NCI-H2171 treated with DMSO at 0.1 percent for 48 hours (cell line): Measurements from ENCODE around the gene TBCA.
"Not testable (repeated sequence)": the region's sequence is repeated elsewhere in the genome, so short reads cannot be mapped to it uniquely, and the experiment has no call there.

Experiments
- DNase-seq: peaks from one replicate; lab custom pipeline; 2025; lab: John Stamatoyannopoulos, UW

Gene TBCA

DNA sequence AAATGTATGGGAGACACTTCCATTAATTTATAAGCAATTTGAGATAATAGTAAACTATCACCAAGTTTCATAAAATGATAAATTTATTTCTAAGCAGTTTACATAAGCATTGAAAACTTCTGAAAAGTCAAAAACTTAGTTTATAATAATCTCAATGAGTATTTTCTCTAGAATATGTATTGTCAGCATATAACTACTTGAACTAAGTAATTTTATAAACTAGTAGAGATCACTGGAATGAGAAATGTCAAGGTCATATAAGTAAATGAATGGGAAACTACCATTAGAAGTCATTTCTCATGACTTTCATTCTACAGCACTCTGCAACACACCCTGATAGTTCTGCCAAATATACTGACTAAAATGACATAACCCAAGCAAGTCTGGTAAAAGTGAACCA lies 3.4 kb downstream of the TBCA start:
- DNase-seq, result no peak

DNA sequence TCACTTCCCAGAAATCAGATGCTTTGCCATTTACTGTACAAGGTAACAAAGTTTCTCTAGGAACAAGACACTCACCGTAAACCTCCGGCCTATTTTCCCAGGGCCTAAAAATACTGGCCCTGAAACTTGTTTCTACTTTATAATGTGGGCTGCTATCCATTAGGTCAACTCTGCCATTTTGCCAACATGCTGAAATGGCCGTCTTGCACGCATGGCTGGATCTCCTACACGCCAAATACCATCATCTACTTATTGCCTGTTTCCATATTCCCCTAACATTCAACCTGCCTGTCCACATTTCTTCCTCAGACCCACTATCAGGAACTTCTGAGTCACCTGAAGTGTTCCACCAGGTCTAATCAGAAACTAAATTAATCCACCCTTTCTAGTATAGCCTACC lies 4.7 kb downstream of the TBCA start:
- DNase-seq, result no peak

DNA sequence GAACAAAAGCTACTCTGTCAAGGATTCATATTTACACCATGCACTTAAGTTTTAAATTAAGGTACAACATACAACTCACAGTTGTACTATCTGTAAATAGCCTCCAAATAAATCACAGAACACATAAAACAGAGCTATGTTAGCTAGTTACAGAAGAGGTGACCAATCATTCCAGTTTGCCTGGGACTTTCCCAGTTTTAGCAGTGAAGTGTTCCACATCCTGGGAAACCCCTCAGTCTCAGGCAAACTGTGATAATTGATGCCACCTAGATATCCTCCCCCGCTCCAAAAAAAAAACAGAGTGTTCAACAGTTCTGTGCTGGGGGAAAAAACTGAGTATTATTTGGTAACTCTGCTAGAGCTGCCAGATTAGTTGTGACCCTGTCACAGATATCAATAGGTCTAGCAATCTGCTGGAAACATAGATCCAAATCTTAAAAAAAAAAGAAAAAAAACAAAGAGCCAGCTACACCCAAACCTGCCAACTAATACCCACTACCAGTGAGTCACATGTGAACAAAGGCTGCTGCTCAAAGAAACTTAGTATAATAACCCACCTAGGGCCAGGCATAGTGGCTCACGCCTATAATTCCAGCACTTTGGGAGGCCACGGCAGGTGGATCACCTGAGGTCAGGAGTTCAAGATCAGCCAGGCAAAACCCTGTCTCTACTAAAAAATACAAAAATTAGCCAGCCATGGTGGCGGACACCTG lies 5.7 kb downstream of the TBCA start:
- no peak for DNase-seq

DNA sequence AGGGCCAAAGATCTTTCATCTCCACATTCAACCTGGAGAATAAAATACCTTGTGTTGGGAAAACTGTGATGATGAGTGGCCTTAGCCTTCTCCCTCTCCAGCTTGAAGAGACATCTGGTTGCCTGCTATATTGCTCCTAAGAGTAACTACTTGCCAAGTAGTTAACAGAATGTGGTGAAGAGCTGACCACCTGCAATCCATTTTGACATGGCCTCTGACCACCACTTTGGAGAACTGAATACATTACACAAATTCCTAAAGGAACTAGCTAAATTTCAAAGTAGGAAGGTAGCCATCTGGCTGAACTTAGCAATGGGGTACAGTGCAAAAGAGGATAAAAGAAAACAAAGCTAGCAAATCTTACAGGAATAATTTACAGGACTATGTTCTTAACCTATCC lies 7.2 kb downstream of the TBCA start:
- no peak for DNase-seq

DNA sequence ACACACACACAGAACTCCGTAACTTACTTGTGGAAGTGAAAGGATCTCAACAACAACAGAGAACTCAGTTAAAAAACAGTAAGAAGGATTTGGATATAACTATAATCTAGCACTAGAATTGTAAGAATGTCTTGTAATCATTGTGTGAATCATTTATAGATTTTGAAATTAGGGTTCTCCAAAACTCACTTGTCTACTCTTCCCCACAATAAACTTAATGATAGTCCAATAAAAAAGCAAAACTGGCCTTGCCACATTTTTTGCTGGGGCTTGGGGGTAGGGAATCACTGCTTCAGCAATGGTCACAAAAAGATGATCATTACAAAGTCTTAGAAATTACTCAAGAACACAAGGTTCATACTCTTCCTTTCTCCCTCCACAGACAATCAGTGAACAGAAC lies 8.8 kb downstream of the TBCA start:
- DNase-seq, result no peak

DNA sequence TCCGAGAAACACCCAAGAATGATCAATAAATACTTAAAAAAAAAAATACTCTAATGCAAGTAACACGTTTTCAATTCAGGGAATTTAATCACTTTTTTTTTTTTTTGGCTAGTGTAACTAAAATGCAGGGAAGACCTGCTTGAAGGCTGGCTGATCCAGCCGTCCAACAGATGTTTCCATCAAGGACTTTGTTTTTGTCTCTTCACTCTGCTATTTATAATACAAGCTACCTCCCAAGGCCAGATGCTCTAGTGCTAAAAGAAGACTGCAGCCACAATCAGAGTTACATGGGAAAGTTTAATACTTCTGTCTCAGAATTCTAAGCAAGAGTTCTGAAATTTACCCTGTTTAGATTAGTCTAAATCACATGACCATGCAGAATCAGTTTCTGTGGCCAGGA lies 14.5 kb downstream of the TBCA start:
- DNase-seq, result peak; percentile 13

DNA sequence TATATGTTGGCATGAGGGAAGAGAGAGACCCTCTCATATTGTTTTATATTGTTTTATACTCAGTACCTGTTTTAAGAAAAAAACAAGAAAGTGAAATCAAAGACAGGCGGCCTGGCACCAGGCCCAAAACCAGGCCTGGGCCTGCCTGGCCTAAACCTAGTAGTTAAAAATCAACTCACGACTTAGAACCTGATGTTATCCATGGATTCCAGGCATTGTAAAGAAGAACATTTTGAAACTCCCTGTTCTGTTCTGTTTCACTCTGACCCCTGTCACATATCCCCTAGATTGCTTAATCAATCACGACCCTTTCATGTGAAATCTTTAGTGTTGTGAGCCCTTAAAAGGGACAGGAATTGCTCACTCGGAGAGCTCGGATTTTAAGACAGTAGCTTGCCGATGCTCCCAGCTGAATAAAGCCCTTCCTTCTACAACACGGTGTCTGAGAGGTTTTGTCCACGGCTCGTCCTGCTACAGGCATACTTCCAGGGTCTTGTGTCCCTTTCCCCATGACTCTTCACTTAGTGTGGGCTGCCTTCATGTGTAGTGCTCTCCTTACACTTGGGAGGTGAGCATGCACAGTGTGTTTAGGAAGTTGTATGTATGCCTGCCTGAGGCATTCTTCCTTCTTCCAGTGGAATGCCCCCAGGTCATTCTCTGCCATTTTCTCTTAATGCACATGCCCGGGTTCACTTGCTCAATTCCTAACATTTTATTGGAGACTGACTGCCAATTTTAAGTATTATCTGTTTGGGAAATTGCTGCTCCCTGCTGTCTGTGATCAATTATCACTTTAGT lies 17.8 kb downstream of the TBCA start:
- DNase-seq, result no peak

DNA sequence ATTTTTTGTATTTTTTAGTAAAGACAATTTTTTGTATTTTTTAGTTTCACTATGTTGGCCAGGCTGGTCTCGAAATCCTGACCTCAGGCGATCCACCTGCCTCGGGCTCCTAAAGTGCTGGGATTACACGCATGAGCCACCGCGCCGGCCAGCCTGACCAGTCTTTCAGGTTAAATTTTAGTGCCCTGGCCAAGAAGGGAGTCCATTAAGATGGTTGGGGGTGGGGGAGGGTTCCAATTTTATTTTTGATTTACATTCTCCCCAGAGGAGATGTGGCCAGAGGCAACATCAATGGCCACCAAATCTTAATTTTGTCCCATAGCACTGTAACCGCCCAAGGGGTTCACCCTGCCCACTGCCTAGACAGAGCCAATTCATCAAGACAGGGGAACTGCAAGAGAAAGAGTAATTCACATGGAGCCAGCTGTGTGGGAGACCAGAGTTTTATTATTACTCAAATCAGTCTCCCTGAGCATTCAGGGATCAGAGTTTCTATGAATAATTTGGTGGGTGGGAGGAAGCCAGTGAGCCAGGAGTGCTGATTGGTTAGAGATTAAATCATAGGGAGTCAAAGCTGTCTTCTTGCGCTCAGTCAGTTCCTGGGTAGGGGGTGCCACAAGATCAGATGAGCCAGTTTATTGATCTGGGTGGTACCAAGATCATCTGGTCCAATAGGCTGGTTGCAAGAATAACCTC lies 24.7 kb downstream of the TBCA start:
- DNase-seq, result no peak

DNA sequence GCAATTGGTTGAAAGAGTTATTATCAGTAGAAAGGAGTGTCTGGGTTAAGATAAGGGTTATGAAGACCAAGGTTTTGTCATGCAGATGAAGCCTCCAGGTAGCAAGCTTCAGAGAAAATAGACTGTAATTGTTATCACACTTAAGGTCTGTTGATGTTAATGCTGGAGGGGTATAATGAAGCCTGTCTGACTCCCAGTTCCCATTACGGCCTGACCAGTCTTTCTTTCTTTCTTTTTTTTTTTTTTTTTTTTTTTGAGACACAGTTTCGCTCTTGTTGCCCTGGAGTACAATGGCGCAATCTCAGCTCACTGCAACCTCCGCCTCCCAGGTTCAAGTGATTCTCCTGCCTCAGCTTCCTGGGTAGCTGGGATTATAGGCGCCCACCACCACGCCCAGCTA lies 25.2 kb downstream of the TBCA start:
- not testable (repeated sequence) for DNase-seq

DNA sequence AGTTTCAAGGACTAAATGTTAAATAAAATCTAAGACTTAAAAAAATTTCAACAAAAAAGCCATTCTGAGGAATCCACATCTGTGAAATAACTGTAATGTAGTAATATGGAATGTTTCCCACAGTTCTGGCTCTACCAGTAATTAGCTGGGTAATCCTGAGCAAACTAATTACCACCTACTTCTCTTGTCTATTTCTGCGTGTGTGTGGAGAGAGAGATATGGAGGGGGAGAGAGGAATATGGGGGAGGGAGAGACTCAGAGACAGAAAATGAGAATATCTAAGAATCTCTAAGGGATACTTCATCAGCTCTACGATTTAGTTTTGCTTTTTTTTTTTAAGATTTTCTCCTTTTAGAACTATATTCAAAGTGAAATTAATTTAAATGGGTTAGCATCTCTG lies 28.0 kb downstream of the TBCA start:
- no peak for DNase-seq

DNA sequence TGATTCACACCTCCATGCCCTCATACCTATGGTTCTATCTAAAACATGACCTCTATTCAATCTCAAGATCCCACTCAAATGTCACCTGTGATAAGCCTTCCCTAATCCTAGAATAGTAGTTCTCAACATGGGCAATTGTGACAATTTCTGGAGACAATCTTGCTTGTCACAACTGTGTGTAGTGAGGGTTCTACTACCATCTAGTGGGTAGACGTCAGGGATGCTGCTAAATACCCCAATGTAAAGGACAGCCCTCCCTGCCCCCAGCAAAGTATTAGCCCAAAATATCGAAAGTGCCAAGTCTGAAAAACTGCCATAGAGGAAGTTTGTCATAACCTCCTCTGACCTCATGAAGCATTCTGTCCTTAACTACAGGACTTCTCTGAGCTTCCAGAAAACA lies 32.0 kb downstream of the TBCA start:
- DNase-seq, result no peak

DNA sequence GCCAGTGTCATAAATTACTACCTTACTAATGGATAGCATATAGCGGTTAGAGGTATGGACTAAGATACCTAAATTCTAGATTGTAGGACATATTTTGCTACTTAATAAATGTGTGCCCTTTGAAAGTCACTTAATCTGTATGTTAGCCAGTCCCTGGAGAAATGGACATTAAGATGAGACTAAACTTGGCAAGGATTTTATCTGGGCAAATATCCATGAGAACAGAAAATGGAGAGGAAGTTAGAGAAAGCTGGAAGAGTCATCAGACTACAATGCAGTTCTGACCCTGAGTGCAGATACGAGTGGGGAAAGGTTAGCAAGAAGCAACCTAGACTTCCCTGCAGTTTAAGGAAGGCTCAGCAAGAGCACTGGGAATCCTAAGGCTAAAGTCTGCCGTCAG lies 33.0 kb downstream of the TBCA start:
- DNase-seq, result no peak

DNA sequence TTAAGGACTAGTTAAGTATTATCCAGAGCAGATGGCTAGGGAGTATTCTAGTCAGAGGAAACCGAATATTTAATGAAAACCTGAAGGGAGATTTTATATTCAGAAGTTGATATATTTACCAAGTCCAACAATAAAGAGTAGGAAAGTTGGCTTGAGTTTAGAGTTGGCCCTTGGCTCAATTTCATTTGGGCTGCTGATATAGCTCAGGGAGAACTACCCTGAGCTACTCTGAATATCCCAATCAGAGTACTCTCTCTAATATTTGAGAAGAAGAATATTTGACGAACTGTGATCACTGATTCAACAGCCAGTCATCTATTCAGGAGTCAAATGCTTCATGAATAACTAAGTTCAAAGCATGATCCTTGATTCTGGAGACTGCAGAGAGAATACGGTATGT lies 34.5 kb downstream of the TBCA start:
- no peak for DNase-seq

DNA sequence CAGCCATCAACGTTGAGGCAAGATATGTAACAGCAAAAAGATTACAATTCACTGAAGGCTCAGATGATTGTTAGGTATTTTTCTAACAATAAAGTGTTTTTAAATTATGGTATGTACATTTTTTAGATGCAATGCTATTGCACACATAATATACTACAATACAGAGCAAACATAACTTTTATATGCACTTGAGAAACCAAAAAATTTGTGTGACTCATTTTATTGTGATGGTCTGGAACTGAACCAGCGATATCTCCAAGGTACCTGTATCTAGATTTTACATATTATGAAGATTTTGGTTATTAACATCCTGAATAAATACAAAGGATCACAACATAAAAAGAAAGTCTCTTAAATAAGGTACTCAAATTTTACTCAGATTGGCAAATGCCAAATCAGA lies 41.3 kb downstream of the TBCA start:
- DNase-seq, result no peak

DNA sequence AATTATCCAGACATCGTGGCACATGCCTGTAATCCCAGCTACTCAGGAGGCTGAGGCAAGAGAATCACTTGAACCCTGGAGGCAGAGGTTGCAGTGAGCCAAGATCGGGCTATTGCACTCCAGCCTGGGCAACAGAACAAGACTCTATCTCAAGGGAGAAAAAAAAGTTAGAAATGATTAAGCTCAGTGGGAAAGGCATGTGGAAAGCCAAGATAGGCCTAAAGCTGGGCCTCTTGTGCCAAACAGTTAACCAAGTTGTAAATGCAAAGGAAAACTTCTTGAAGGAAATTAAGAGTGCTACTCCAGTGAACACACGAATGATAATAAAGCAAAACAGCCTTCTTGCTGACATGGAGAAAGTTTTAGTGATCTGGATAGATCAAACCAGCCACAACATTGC lies 43.0 kb downstream of the TBCA start:
- no peak for DNase-seq

DNA sequence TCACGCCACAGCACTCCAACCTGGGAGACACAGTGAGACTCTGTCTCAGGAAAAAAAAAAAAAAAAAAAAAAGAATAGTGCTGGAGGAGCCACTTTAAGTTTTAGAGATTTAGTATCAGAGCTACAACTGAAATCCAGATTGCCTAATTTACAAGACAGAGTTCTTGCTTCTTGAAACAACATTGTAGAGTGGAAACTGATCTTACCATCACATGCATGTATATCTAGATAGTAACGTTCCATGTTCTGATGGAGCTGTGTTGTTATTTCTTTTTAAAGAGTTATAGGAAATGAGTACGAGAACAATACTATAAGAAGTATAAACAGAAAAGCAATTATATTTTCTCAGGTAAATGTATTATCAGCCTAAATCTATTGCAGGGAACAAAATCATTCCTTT lies 48.9 kb downstream of the TBCA start:
- DNase-seq, result no peak

DNA sequence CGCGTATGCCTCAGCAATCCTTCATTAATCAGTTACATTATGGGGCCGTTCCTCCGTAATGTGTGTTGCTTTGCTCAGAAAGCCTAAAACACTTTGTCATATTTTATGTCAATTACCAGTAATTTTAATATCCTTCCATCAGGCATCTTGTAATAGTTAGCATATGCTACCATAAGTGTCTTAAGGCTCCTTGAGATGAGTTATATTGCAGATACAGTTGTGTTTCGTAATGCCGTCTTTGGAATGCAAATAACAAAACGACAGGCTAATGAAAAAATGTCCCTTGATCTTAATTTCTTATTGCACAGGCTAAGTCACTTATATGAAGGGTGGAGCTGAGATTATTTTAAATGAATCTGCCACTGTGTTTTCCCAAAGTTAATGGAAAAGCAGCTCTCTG lies 50.5 kb downstream of the TBCA start:
- DNase-seq, result no peak

DNA sequence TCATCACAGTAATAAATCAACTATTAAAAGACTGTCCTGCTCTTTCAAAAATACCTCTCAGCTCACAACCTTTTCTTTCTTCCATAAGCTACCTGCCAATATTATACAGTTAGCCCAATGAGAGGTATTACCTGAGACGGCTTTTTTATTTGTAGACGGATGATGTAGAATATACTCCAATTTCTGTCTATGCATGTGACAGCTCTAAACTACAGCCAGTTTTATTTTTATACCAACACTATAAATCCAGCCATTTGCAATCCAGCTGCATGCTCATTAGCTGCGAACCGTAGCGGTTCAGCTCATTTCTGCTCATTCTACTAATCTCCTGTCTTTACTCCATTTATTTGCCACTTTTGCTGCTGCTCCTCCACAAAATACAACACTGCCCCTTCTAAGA lies 51.2 kb downstream of the TBCA start:
- DNase-seq, result no peak

DNA sequence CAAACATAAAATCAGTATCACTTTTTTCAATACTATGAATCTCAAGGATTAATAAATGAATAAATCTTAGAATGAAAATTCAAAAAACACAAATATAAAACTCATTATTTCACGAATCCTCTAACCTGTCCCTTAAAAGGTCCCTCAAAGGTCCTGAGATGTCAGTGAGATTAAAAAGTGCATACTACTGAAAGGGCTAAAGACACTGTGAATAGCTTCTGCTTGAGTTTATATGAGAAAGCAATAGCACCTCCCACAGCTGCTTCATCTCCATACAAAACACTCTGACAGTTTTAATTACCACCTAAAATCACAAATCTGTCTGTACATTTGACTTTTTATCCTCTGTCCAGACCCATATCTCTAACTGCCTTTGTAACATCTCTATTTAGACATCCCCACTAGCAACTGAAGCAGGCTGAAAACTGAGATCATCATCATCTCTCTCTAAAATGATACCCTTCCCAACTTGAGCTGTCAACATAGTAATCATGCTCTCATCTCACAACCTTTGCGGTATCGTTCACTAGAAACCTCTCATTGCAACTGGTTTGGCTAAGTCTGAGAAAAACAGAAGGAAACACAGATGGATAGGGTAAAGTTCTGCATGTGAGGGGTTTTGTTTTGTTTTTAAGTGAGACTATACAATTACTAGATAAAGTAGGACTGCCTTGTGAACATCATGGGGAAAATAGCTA lies 56.3 kb downstream of the TBCA start:
- DNase-seq, result no peak

DNA sequence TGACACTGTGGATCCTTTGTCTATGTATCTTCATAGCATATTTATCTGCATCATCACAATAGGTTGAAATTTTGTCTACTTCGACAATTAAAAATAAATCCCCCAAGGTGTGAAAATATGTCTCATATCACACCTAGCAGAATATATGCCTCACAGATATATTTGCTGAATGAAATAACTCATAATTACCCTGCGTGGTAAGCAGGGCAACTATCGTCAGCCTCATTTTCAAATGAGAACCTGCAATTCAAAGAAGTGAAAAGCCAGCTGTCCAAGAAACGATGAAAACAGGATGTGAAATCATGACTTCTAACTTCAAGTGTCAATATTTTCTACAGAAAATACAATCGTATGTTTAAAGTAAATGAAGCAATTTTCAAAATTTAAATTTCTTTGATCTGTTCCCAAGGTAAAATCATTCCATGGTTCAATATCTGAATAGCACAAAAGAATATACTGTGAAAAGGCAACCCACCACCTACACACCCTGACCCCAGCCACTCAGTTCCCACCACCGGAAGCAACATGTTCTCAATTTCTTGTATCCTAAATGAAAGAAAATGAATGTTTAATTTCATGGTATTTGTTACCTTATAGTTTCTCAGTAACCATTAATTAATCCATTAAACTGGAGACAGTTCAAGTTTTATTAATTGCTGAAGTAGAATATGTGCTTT lies 57.1 kb downstream of the TBCA start:
- no peak for DNase-seq

DNA sequence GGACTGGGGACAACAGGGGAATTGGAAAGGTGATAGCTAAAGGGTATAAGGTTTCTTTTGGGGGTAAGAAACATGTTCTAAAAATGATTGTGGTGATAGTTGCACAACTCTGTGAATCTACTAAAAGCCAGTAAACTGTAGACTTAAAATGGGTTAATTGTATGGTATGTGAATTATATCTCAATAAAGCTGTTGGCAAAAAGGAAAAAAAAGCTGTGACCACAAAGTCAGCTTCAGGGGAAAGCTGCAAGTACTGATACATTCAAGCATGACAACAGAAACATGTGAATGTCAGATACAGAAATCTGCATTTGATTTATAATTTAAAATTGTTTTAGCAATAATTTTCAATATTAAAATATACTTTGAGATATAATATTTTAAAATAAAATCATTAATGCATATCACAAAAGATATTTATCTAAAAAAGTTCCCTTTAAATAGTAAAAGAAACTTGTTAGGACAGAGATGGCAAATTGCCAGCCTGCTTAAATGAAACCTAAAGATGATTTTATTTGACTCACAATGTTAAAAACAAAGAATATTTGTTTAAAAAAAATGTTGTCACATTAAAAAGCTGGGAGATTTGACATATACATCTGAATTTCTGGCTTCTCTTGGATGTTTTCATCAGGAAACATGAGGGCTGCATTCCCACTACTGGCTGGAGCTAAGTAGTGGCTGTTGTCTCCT lies 66.0 kb downstream of the TBCA start:
- no peak for DNase-seq
